HepG2 (cell line): ENCODE measurements around the gene ZNF341. TPM values are rescaled to one million over a fixed set of nuclear protein-coding genes. Genes with fewer than 3 reads are reported as not detected.

Experiments
- ATF2 ChIP-seq: sonication (generic); formaldehyde crosslinking; IDR thresholded peaks from 2 replicates; pipeline ENCODE4 v1.4.0; 2020; ENCODE audit warnings: missing genetic modification reagents
- BCL6 ChIP-seq: IDR thresholded peaks from 2 replicates; pipeline ENCODE4 v1.6.1; 2016; ENCODE audit warnings: missing genetic modification reagents, missing compliant biosample characterization
- CREB1 ChIP-seq, 2 experiments: fragments of 450-650 bp in 1 of 2; IDR thresholded peaks; 2 replicates each; pipeline ENCODE4 v1.6.1; 2016 to 2017; ENCODE audit warnings: control low read depth in 1 of 2, mild to moderate bottlenecking in 1 of 2, missing compliant biosample characterization in 1 of 2, missing genetic modification characterization in 1 of 2
- DMTF1 ChIP-seq: sonication (generic); formaldehyde crosslinking; IDR thresholded peaks from 2 replicates; pipeline ENCODE4 v1.4.0; 2020; ENCODE audit warnings: mild to moderate bottlenecking, missing genetic modification reagents
- FOXO4 ChIP-seq: sonication (generic); formaldehyde crosslinking; conservative IDR thresholded peaks from 2 replicates; pipeline ENCODE4 v1.8.1; 2023; ENCODE audit warnings: missing genetic modification reagents
- GATAD2A ChIP-seq: IDR thresholded peaks from 2 replicates; pipeline ENCODE4 v1.6.1; 2016
- MEIS2 ChIP-seq: sonication (generic); formaldehyde crosslinking; IDR thresholded peaks from 2 replicates; pipeline ENCODE4 v1.9.0; 2021; ENCODE audit warnings: mild to moderate bottlenecking, missing genetic modification reagents
- NCOR1 ChIP-seq: fragments of 200-600 bp; sonication (generic); IDR thresholded peaks from 2 replicates; pipeline ENCODE4 v1.7.0; 2017; ENCODE audit warnings: antibody characterized with exemption, low read length, borderline replicate concordance
- PAXIP1 ChIP-seq: sonication (generic); formaldehyde crosslinking; conservative IDR thresholded peaks from 2 replicates; pipeline ENCODE4 v1.4.0; 2020; ENCODE audit warnings: mild to moderate bottlenecking, missing genetic modification reagents, moderate library complexity
- SMAD3 ChIP-seq: sonication (generic); formaldehyde crosslinking; IDR thresholded peaks from 2 replicates; pipeline ENCODE4 v1.4.0; 2020; ENCODE audit warnings: missing genetic modification reagents
- ZBED4 ChIP-seq: sonication (generic); formaldehyde crosslinking; IDR thresholded peaks from 2 replicates; pipeline ENCODE4 v1.4.0; 2020; ENCODE audit warnings: missing genetic modification reagents, borderline replicate concordance
- ZBTB21 ChIP-seq: sonication (generic); formaldehyde crosslinking; IDR thresholded peaks from 2 replicates; pipeline ENCODE4 v1.4.0; 2020; ENCODE audit warnings: missing genetic modification reagents
- ZNF784 ChIP-seq: sonication (generic); formaldehyde crosslinking; IDR thresholded peaks from 2 replicates; pipeline ENCODE4 v1.5.1; 2020; ENCODE audit warnings: missing genetic modification reagents, mild to moderate bottlenecking, borderline replicate concordance
- polyA plus RNA-seq, 8 experiments: library from polyadenylated mRNA; depleted of rRNA in 3 of 8; stranded (reverse) in 7 of 8; unstranded in 1 of 8; fragments of >200 nt; fragmentation: Illumina TruSeq in 4 of 8; extraction: Trizol in 4 of 8; gene quantifications; 2 replicates each; pipeline versions ENCODE4 v1.2.1 to v1.2.3, GENCODE V29; 2011 to 2016; ENCODE audit warnings: low read depth in 4 of 8, missing spikeins in 1 of 8, mixed read lengths in 1 of 8; ENCODE audit not compliant: insufficient read depth in 1 of 8
- total RNA-seq, 5 experiments: library from RNA; depleted of rRNA; stranded (reverse); fragments of >200 nt; fragmentation: Illumina TruSeq; extraction: Trizol; gene quantifications; 2 replicates each; pipeline ENCODE4 v1.2.3, GENCODE V29; 2016; ENCODE audit warnings: low read depth in 1 of 5

ZNF341 gene
- total and polyA plus RNA-seq, 2 of the 13 experiments (the other 11 are each of a cell fraction or from before 2014, with no cell fraction given) = 1.1 to 2.2 TPM

GRCh38 chr20:33825340-33826269, 93.8 kb downstream of the ZNF341 start (continued):
- TF ChIP-seq FOXO4 (CRISPR knock-in tag) (no peak), ATF2 (peak; percentile 68; the same call in 1 of the 2 replicates), MEIS2 (peak; percentile 88; the same call in 1 of the 2 replicates), ZBED4 (CRISPR knock-in tag) (no peak), PAXIP1 (peak; percentile 52), GATAD2A (peak; percentile 34), ZNF784 (CRISPR knock-in tag) (no peak), ZBTB21 (CRISPR knock-in tag) (0 out of 2 replicates have a peak, but pooled peaks have one; percentile 28), DMTF1 (CRISPR knock-in tag) (0 out of 2 replicates have a peak, but pooled peaks have one; percentile 40), SMAD3 (no peak), NCOR1 (peak; percentile 91; the same call in 1 of the 2 replicates), BCL6 (peak; percentile 61), CREB1 (IDR thresholded peaks at IDR 0.05) (no peak), CREB1 (CRISPR knock-in tag; IDR thresholded peaks at IDR 0.05) (peak; percentile 44)
